ENCODE data around the gene NFRKB.

DNA sequence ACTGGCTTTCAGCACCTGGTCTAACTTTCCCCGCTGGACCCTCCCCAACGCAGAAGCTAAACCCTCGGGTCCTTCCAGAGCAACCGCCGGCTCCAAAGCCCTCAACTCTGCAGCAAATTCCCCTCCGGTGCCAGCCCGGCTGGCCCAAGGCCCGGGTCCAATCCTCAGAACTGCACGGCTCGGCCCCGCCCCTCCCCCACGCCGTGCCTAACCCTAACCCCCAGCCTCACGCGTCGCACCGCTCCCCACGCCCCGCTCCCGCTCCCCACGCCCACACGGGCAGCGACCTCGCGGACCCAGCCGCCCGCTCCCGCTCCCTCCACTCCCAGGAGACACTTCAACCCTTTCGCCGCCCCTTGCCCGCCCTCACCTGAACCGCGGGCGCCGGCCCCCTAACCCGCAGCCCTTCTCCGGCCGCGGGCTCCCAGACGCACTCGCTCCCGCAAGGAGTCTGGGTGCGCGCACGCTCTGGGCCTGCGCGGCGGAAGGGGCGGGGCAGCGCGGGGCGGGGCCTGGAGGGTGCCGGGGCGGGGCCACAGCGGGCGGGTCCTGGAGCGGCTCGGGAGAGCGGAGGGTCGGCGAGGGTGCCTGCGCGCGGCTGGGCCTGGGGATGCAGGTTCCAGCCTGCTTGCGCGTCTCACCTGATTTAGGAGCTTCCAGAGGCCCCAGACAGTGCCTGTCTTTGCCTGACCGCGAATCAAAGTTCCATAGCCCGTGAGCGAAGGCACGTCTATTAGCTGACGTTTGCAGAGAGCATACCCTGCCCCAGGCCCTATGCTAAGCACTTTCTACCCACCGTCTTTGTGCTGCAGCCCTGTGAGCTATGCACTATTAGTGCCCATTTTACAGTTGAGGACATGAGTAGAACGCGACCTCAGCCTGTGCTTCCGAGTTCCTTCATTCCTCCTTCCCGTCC is at the start of gene NFRKB:
- TF ChIP-seq ZFP30 (CRISPR knock-in tag; IDR thresholded peaks at IDR 0.05) (no peak), SNAI2 (CRISPR knock-in tag; IDR thresholded peaks at IDR 0.05) (no peak), RARB (CRISPR knock-in tag; IDR thresholded peaks at IDR 0.05) (no peak), ARNTL (CRISPR knock-in tag; IDR thresholded peaks at IDR 0.05; ENCODE audit: borderline replicate concordance, low read depth) (no peak), TCF4 (CRISPR knock-in tag; IDR thresholded peaks at IDR 0.05; ENCODE audit: borderline replicate concordance) (no peak)
- TF ChIP-seq, protein P1, sequence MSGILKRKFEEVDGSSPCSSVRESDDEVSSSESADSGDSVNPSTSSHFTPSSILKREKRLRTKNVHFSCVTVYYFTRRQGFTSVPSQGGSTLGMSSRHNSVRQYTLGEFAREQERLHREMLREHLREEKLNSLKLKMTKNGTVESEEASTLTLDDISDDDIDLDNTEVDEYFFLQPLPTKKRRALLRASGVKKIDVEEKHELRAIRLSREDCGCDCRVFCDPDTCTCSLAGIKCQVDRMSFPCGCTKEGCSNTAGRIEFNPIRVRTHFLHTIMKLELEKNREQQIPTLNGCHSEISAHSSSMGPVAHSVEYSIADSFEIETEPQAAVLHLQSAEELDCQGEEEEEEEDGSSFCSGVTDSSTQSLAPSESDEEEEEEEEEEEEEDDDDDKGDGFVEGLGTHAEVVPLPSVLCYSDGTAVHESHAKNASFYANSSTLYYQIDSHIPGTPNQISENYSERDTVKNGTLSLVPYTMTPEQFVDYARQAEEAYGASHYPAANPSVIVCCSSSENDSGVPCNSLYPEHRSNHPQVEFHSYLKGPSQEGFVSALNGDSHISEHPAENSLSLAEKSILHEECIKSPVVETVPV (CRISPR knock-in tag; IDR thresholded peaks at IDR 0.05) = no peak

Data from SK-N-SH treated with all-trans-retinoic acid at 6 μM for 48 hours (cell line).